NCI-H2171 (cell line): Measurements from ENCODE around the gene VSIG10L.

ENCODE experiments used
- DNase-seq: peaks from one replicate; lab custom pipeline; 2025; lab: John Stamatoyannopoulos, UW

The VSIG10L gene

GRCh38 chr19:51317968-51318367, 24.0 kb downstream of the VSIG10L start:
- DNase-seq, result no peak

- DNase-seq, result no peak
Measured at GRCh38 chr19:51317376-51317775, 24.6 kb downstream of the VSIG10L start.

GRCh38 chr19:51316688-51317087, 25.3 kb downstream of the VSIG10L start:
- no peak for DNase-seq

- DNase-seq, result no peak
Measured at GRCh38 chr19:51311351-51312257, 30.3 kb downstream of the VSIG10L start, which contains the start of gene IGLON5. TSS of gene IGLON5 (plus strand) at chr19:51311644. CDS start at chr19:51311848, 204 bp downstream.

GRCh38 chr19:51305479-51305878, 36.5 kb downstream of the VSIG10L start:
- DNase-seq, result no peak

- no peak for DNase-seq
Measured at GRCh38 chr19:51301266-51301665, 40.7 kb downstream of the VSIG10L start.

GRCh38 chr19:51297406-51297805, 44.5 kb downstream of the VSIG10L start:
- no peak for DNase-seq

- no peak for DNase-seq
Measured at GRCh38 chr19:51296336-51297093, 45.4 kb downstream of the VSIG10L start.

- DNase-seq, result no peak
Measured at GRCh38 chr19:51295382-51296126, 46.4 kb downstream of the VSIG10L start.

- no peak for DNase-seq
Measured at GRCh38 chr19:51294977-51295375, 47.0 kb downstream of the VSIG10L start.

GRCh38 chr19:51294211-51294976, 47.5 kb downstream of the VSIG10L start:
- no peak for DNase-seq

GRCh38 chr19:51293571-51294210, 48.2 kb downstream of the VSIG10L start:
- no peak for DNase-seq

- no peak for DNase-seq
Measured at GRCh38 chr19:51292971-51293370, 49.0 kb downstream of the VSIG10L start.

- no peak for DNase-seq
Measured at GRCh38 chr19:51289635-51290034, 52.3 kb downstream of the VSIG10L start.

GRCh38 chr19:51285682-51286081, 56.3 kb downstream of the VSIG10L start:
- DNase-seq, result no peak

GRCh38 chr19:51282335-51282734, 59.6 kb downstream of the VSIG10L start:
- DNase-seq, result no peak
